NB4 (cell line): ENCODE results near the gene HOXC4.
"Not testable (repeated sequence)": the region's sequence is repeated elsewhere in the genome, so short reads cannot be mapped to it uniquely, and the experiment has no call there.

Experiments used
- DNase-seq: peaks from one replicate; pipeline ENCODE4 v3.0.0; 2010; ENCODE audit warnings: low read depth
- H3K4me3 ChIP-seq: one replicate; pipeline ENCODE4 v1.5.1; 2011; ENCODE audit warnings: mild to moderate bottlenecking, low read depth, low read length, moderate library complexity
- MYC ChIP-seq: IDR thresholded peaks from 2 replicates; pipeline ENCODE4 v1.6.1; 2011; ENCODE audit warnings: low read depth, low read length
- POLR2A ChIP-seq: IDR thresholded peaks from 2 replicates; pipeline ENCODE4 v1.6.1; 2011; ENCODE audit warnings: mild to moderate bottlenecking; ENCODE audit not compliant: insufficient read length; ENCODE audit errors: extremely low read depth
- TF ChIP-seq, protein P1 (sequence below): IDR thresholded peaks from 2 replicates; pipeline ENCODE4 v1.6.1; 2011; ENCODE audit warnings: low read depth, low read length
- TF ChIP-seq, protein P2 (sequence below): IDR thresholded peaks from one replicate; pipeline ENCODE4 v1.5.1; 2012; ENCODE audit warnings: low read depth, low read length

HOXC4 gene

DNA sequence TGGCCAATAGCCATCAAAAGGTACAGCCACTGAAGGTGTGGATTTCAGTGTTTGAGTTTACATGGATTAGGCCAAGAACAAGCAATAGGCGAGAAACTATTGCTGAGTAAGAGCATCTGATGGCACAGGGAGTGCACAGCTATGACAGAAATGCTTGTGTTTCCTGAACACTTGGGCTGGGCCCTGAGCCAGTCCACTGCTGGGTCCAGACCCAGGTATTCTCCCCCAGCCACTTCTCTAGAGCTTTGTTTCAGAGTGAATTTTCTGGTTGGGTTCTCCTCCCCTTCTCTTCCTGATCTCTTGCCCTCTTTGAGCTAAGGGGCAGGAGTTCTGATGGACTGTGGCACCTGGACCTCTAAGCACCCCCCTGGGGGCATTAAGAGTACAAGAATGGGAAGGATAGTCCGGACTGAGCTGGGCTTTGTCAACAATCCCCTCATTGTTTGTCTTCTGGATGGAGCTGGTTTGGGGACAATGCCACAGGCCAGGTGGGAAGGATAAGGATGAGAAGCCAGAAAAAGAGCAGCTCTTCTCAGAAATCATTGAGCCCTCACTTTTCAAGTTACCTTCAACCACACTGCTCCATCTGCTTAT, 12.4 kb upstream of the HOXC4 start:
- no peak for DNase-seq
- H3K4me3 ChIP-seq: no peak overlapping the region
- TF ChIP-seq, protein P1, sequence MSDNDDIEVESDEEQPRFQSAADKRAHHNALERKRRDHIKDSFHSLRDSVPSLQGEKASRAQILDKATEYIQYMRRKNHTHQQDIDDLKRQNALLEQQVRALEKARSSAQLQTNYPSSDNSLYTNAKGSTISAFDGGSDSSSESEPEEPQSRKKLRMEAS: no peak
- TF ChIP-seq POLR2A (no peak), MYC (no peak)
- TF ChIP-seq, protein P2, sequence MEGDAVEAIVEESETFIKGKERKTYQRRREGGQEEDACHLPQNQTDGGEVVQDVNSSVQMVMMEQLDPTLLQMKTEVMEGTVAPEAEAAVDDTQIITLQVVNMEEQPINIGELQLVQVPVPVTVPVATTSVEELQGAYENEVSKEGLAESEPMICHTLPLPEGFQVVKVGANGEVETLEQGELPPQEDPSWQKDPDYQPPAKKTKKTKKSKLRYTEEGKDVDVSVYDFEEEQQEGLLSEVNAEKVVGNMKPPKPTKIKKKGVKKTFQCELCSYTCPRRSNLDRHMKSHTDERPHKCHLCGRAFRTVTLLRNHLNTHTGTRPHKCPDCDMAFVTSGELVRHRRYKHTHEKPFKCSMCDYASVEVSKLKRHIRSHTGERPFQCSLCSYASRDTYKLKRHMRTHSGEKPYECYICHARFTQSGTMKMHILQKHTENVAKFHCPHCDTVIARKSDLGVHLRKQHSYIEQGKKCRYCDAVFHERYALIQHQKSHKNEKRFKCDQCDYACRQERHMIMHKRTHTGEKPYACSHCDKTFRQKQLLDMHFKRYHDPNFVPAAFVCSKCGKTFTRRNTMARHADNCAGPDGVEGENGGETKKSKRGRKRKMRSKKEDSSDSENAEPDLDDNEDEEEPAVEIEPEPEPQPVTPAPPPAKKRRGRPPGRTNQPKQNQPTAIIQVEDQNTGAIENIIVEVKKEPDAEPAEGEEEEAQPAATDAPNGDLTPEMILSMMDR: no peak

DNA sequence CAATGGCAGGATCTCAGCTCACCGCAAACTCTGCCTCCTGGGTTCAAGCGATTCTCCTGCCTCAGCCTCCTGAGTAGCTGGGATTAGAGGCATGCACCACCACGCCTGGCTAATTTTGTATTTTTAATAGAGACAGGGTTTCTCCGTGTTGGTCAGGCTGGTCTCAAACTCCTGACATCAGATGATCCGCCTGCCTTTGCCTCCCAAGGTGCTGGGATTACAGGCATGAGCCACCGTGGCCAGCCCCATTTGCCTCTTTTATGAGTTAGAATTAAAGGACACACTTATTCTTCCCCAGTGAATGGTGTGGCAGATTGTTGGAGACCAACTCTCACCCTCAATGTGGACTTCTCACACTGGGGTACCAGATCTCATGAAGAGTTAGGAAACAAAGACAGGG, 11.6 kb upstream of the HOXC4 start:
- not testable (repeated sequence) for H3K4me3 ChIP-seq, DNase-seq

DNA sequence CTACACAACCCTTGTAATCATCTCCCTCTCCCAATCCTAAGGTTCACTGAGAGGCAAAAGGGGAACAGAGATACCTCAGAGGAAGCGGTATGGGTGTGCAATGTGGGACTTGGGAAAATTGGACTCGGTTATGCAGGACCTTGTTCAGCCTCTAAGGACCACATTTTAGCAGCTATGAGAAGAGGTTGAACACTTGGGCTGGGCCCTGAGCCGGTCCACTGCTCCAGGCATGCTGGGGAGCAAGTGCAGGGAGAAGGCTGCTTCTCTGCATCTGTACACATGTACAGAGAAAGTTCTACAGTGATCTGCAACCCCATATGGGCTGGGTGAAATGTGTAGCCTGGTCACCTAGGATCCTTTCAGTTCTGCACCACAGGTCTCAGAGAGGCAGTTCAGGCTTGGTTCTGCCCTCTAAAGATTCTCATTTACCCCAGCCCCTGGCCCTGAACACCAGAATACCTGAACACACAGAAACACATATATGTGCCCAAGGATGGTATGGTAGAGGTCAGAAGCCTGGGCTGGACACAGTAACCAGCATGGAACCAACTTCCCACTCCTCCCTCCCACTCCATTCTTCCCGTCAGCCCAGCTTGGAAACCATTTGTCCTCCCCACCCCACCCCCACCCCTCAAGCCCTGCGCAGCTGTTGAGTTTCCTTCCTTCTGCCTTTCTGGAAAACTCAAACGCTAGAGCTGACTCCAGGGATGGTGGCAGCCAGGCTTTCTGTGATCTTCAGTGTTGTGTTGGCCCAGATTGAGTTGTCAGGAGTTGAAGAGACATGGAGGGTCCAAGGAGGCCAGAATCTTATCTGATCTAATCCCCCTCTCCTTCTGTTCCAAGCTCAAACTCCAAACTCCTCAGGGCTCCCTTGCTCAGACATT, 10.4 kb upstream of the HOXC4 start:
- TF ChIP-seq POLR2A: no peak
- TF ChIP-seq, protein P1: no peak
- no peak for TF ChIP-seq MYC
- TF ChIP-seq, protein P2: no peak
- DNase-seq: no peak
- no peak overlapping the region for H3K4me3 ChIP-seq

DNA sequence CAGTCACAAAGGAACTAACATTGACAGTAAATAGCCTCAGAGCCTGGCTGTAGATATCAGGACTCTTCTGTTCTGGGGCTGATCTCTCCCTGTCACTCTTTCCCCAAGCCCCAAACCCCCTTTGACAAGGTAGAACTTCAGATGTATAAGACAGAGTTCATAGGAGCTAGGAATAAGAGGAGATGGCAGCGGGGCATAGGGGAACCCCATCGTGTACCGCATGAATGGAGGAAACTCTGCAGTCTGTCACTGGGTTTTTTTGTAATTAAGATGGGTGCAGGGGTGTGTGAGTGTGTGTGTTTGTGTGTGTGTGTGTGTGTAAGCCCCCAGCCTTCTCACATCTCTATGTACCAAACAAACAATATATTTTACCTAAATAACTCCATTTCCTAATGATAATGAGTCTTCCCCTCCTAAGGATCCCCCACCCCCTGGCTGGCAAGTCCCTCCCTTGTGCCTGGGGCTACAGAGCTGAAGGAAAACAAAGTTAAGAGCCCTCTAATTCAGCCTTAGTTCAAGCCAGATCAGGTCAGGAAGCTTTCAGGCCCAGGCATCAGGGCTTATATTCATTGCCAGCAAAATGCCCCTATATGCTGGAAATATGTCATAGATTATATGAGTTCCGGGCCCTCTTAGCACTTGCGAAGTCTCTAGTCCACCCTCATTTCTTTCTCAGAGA, 9.1 kb upstream of the HOXC4 start:
- H3K4me3 ChIP-seq: no peak overlapping the region
- DNase-seq: no peak
- TF ChIP-seq, protein P2: no peak
- TF ChIP-seq, protein P1: no peak
- TF ChIP-seq MYC: no peak
- TF ChIP-seq POLR2A: no peak

DNA sequence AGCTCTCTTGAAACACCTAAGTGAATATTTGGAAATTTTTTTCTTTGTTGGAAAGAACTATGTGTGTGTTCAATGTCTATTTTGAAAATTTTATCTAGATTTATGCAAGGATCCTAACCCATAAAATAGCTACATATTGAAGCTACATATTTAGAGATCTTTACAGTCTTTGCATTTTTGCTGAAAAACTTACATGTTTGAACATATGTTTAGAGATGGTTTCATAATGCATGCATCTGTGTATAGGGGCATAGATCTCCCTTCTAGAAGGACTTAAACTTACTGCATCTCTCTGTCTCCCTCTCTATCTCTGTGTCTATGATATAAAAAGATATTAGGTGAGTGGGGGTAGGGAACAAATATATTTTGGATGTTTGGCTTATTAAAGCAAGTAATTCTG, 8.2 kb upstream of the HOXC4 start:
- no peak for DNase-seq
- H3K4me3 ChIP-seq: no peak overlapping the region
- TF ChIP-seq, protein P2: no peak
- TF ChIP-seq POLR2A (no peak), MYC (no peak)
- TF ChIP-seq, protein P1: no peak
